Memory B cell (primary cell): ENCODE measurements around the gene XYLB.
A peak's percentile ranks its signal among the peaks of the same experiment; 100 is the strongest.

Experiments used
- ATAC-seq: fragments of 150-1000 bp; cut with Tn5 transposase; 2 replicates; pipeline ENCODE4 v1.10.0; 2021; ENCODE audit warnings: low read depth, mild to moderate bottlenecking, moderate library complexity
- DNase-seq, 2 donors: peaks; one replicate each; pipeline ENCODE4 v3.0.0; 2022; ENCODE audit warnings: low spot score in 2 of 2
- H3K27ac Mint-ChIP-seq: one replicate; pipeline ENCODE4 v1.8.0; 2022; ENCODE audit warnings: mild to moderate bottlenecking, moderate library complexity, mixed read lengths
- H3K27me3 Mint-ChIP-seq: one replicate; pipeline ENCODE4 v1.8.0; 2022; ENCODE audit warnings: mixed read lengths
- H3K36me3 Mint-ChIP-seq: one replicate; pipeline ENCODE4 v1.8.0; 2022; ENCODE audit warnings: mild to moderate bottlenecking, mixed read lengths
- H3K4me1 Mint-ChIP-seq: one replicate; pipeline ENCODE4 v1.8.0; 2022; ENCODE audit warnings: mixed read lengths
- H3K4me3 Mint-ChIP-seq: one replicate; pipeline ENCODE4 v1.8.0; 2022; ENCODE audit warnings: mild to moderate bottlenecking, moderate library complexity, mixed read lengths
- H3K9me3 Mint-ChIP-seq: one replicate; pipeline ENCODE4 v1.8.0; 2022; ENCODE audit warnings: mixed read lengths

Gene XYLB

DNA sequence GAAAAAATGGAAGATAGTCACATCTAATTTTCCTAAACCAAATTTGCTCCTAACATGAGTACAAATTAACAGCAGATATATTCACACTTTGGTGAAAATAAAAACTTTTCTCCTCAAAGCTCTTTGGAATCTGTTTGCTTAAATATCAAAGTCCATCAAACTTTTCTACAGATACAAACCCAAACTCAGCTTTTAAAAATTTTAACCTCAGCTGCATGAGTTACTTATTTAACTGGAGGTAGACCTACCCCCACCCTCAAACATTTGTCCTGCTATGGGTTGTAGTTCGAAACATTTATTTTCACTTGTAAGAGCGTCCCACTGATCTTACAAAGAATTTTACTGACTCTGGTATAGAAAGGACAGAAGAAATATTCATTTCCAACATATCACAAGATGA, 8.9 kb upstream of the XYLB start:
- ATAC-seq (no peak), DNase-seq (no peak)
- Mint-ChIP-seq H3K27ac (no peak overlapping the region), H3K9me3 (no peaks in the 10 kb centered on the region), H3K36me3 (no peaks in the 10 kb centered on the region), H3K4me1 (no peaks in the 10 kb centered on the region), H3K27me3 (peaks cover 8% of the 10 kb centered on the region), H3K4me3 (no peak overlapping the region)

GRCh38 chr3:38343797-38344594, 2.6 kb upstream of the XYLB start:
- Mint-ChIP-seq H3K27me3 (peaks cover 5% of the 10 kb centered on the region), H3K4me1 (peaks cover 2% of the 10 kb centered on the region), H3K36me3 (no peaks in the 10 kb centered on the region), H3K9me3 (no peaks in the 10 kb centered on the region), H3K4me3 (no peak overlapping the region), H3K27ac (no peak overlapping the region)
- ATAC-seq: no peak
- no peak for DNase-seq

- H3K9me3 Mint-ChIP-seq: no peaks in the 10 kb centered on the region
- peaks cover 2% of the 10 kb centered on the region for H3K4me1 Mint-ChIP-seq
- no peak overlapping the region for H3K27ac Mint-ChIP-seq
- peak overlapping the region; percentile 88 for H3K4me3 Mint-ChIP-seq
- ATAC-seq (no peak), DNase-seq (peak in 1 of 2 donors; percentile 18)
- peaks cover 2% of the 10 kb centered on the region for H3K27me3 Mint-ChIP-seq
- no peaks in the 10 kb centered on the region for H3K36me3 Mint-ChIP-seq
Measured at GRCh38 chr3:38345879-38346586, 552 bp upstream of the XYLB start.

- Mint-ChIP-seq H3K36me3 (no peaks in the 10 kb centered on the region), H3K27ac (no peak overlapping the region), H3K4me1 (peaks cover 2% of the 10 kb centered on the region), H3K4me3 (peak overlapping the region; percentile 65), H3K27me3 (peaks cover 2% of the 10 kb centered on the region), H3K9me3 (no peaks in the 10 kb centered on the region)
- no peak for DNase-seq
- no peak for ATAC-seq
Measured at GRCh38 chr3:38347421-38348200, 1.0 kb downstream of the XYLB start.

DNA sequence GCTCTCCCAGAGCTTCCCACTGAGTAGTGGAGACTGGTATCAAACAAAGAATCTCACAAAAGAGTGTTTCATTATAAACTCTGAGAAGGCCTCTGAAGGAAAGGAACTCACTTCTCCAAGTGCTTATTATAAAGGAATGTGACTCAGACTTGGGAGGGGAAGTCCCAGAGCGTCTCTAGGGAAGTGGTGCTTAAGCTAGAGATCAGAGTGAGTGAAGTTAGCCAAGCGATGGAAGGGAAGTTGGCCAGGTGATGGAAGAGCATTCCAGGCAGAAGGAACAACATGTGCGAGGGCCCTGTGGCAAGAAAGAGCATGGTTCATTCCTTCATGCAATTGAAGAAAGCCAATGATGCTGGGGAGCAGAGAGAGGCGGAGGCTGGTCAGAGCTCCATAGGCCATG, 2.3 kb downstream of the XYLB start:
- Mint-ChIP-seq H3K27ac (no peak overlapping the region), H3K4me1 (peaks cover 2% of the 10 kb centered on the region), H3K9me3 (no peaks in the 10 kb centered on the region), H3K27me3 (peaks cover 2% of the 10 kb centered on the region), H3K36me3 (no peaks in the 10 kb centered on the region), H3K4me3 (no peak overlapping the region)
- ATAC-seq (no peak), DNase-seq (no peak)

- Mint-ChIP-seq H3K36me3 (no peaks in the 10 kb centered on the region), H3K9me3 (no peaks in the 10 kb centered on the region), H3K27ac (no peak overlapping the region), H3K27me3 (no peaks in the 10 kb centered on the region), H3K4me3 (no peak overlapping the region), H3K4me1 (peaks cover 2% of the 10 kb centered on the region)
- ATAC-seq (no peak), DNase-seq (no peak)
Measured at GRCh38 chr3:38349684-38350359, 3.2 kb downstream of the XYLB start.

- no peak for ATAC-seq
- no peaks in the 10 kb centered on the region for H3K27me3 Mint-ChIP-seq
- H3K4me3 Mint-ChIP-seq: no peak overlapping the region
- no peaks in the 10 kb centered on the region for H3K4me1 Mint-ChIP-seq
- H3K27ac Mint-ChIP-seq: no peak overlapping the region
- no peaks in the 10 kb centered on the region for H3K9me3 Mint-ChIP-seq
- DNase-seq: no peak
- H3K36me3 Mint-ChIP-seq: no peaks in the 10 kb centered on the region
Measured at GRCh38 chr3:38353151-38353550, 6.6 kb downstream of the XYLB start.

- no peaks in the 10 kb centered on the region for H3K27me3 Mint-ChIP-seq
- H3K4me1 Mint-ChIP-seq: no peaks in the 10 kb centered on the region
- ATAC-seq (no peak), DNase-seq (no peak)
- H3K4me3 Mint-ChIP-seq: no peak overlapping the region
- no peak overlapping the region for H3K27ac Mint-ChIP-seq
- H3K9me3 Mint-ChIP-seq: no peaks in the 10 kb centered on the region
- no peaks in the 10 kb centered on the region for H3K36me3 Mint-ChIP-seq
Measured at GRCh38 chr3:38354588-38355330, 8.2 kb downstream of the XYLB start.

- Mint-ChIP-seq H3K36me3 (no peaks in the 10 kb centered on the region), H3K27ac (no peak overlapping the region), H3K9me3 (no peaks in the 10 kb centered on the region), H3K27me3 (no peaks in the 10 kb centered on the region), H3K4me3 (no peak overlapping the region), H3K4me1 (no peaks in the 10 kb centered on the region)
- no peak for ATAC-seq
- DNase-seq: no peak
Measured at GRCh38 chr3:38359038-38359437, 12.5 kb downstream of the XYLB start.

GRCh38 chr3:38360345-38360744, 13.8 kb downstream of the XYLB start:
- H3K4me1 Mint-ChIP-seq: no peaks in the 10 kb centered on the region
- DNase-seq: no peak
- no peaks in the 10 kb centered on the region for H3K9me3 Mint-ChIP-seq

GRCh38 chr3:38361496-38361895, 14.9 kb downstream of the XYLB start:
- Mint-ChIP-seq H3K4me1 (no peaks in the 10 kb centered on the region), H3K27me3 (no peaks in the 10 kb centered on the region), H3K4me3 (no peak overlapping the region), H3K36me3 (no peaks in the 10 kb centered on the region), H3K9me3 (no peaks in the 10 kb centered on the region), H3K27ac (no peak overlapping the region)
- DNase-seq: no peak
- ATAC-seq: no peak

More at GRCh38 chr3:38360345-38360744, 13.8 kb downstream of the XYLB start:
- Mint-ChIP-seq H3K27ac (no peak overlapping the region), H3K27me3 (no peaks in the 10 kb centered on the region), H3K4me3 (no peak overlapping the region), H3K36me3 (no peaks in the 10 kb centered on the region)
- ATAC-seq: no peak

GRCh38 chr3:38362825-38363224, 16.2 kb downstream of the XYLB start:
- DNase-seq (no peak), ATAC-seq (no peak)
- Mint-ChIP-seq H3K27me3 (no peaks in the 10 kb centered on the region), H3K36me3 (no peaks in the 10 kb centered on the region), H3K9me3 (no peaks in the 10 kb centered on the region), H3K27ac (no peak overlapping the region), H3K4me1 (no peaks in the 10 kb centered on the region), H3K4me3 (no peak overlapping the region)

- H3K27me3 Mint-ChIP-seq: no peaks in the 10 kb centered on the region
- no peak for DNase-seq
- no peak overlapping the region for H3K4me3 Mint-ChIP-seq
Measured at GRCh38 chr3:38364721-38365400, 18.3 kb downstream of the XYLB start.

More at GRCh38 chr3:38364721-38365400, 18.3 kb downstream of the XYLB start:
- no peak for ATAC-seq
- H3K36me3 Mint-ChIP-seq: no peaks in the 10 kb centered on the region
- no peak overlapping the region for H3K27ac Mint-ChIP-seq
- H3K4me1 Mint-ChIP-seq: no peaks in the 10 kb centered on the region
- H3K9me3 Mint-ChIP-seq: no peaks in the 10 kb centered on the region
